A549 treated with CORT108297 at 1 μM for 4 hours (cell line): ENCODE results near the gene EDN2. TPM values are rescaled to one million over a fixed set of nuclear protein-coding genes. Genes with fewer than 3 reads are reported as not detected.

Experiments
- total RNA-seq: library from RNA; stranded (reverse); fragments of 200-300 nt; extraction: Qiagen RNA extraction; gene quantifications from 5 replicates; pipeline ENCODE4 v1.2.3, GENCODE V29; 2022

Gene EDN2
- 6.9 to 11.0 TPM (median 10.3 TPM) in 5 replicates for total RNA-seq

DNA sequence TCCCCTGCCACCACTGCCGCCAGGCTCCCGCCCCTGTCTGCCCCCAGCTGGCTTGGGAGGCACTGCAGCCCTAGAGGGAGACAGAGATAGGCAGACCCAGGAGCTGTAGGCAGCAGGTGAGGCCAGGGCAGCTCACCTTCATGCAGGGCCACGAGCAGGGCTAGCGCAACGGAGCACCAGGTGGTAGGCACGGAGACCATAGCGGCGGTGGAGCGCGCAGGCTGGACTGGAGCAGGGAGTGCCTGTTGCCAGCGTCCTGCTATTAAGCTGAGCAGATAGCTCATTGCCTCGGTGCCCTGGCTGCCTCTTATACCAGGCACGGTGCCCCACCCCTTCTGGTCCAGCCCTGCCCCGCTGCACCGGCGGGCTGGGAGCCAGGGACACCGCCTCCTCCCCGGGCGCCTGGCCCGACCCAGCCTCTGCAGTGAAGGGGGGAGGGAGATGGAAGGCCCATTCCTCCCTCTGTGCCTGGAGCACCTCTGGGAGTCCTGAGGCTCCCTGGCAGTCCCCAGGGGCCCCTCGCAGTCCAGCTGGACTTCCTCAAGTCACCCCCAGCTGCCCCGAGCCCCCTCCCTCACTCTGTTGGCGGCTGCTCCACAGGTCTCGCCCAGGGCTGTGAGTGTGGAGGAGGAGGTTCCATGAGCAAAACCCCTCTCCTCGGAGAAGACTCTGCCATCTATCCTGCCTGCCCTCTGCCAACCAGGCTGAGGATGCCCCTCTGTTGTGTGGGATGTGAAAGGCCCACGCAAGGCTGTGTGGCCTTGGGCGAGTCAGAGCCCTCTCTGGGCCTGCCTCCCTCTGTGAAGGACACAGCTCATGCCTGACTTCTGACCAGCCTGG, at the start of gene EDN2:
Gene EDN2 (minus strand): TSS at position 282 of the 840 bp plus-strand sequence. CDS start 82 bp downstream, at position 200.

Other genes with a start within 250 kb of the EDN2 start
- 10.1 to 13.3 TPM (median 11.8 TPM) in 5 replicates for gene SCMH1, start 242.4 kb downstream of the EDN2 start, total RNA-seq
- 0.43 to 0.71 TPM (median 0.62 TPM) in 5 replicates for gene FOXO6, start 123.2 kb downstream of the EDN2 start, total RNA-seq